Peyer's patch (tissue), 4 donors: Measurements from ENCODE around the gene ARHGEF35. TPM values are rescaled to one million over a fixed set of nuclear protein-coding genes. Genes with fewer than 3 reads are reported as not detected.
"Not testable (repeated sequence)": the region's sequence is repeated elsewhere in the genome, so short reads cannot be mapped to it uniquely, and the experiment has no call there.

Experiments
- DNase-seq, 3 donors: peaks; one replicate each; pipeline ENCODE4 v3.0.0-alpha.2; 2017 to 2019
- H3K27ac ChIP-seq, 4 donors: fragments of 200-600 bp; sonication (generic); one replicate each; pipeline ENCODE4 v1.5.1; 2016 to 2019
- H3K27me3 ChIP-seq, 2 donors: fragments of 200-600 bp; sonication (generic); one replicate each; pipeline ENCODE4 v1.5.1; 2019
- H3K36me3 ChIP-seq, 3 donors: fragments of 200-600 bp; sonication (generic); one replicate each; pipeline ENCODE4 v1.5.1; 2016 to 2019
- H3K4me1 ChIP-seq, 4 donors: fragments of 200-600 bp; sonication (generic); one replicate each; pipeline ENCODE4 v1.5.1; 2016 to 2019
- H3K4me3 ChIP-seq, 4 donors: fragments of 200-600 bp; sonication (generic); 1 replicate in 3 of 4; 2 replicates in 1 of 4; pipeline ENCODE4 v1.5.1; 2016 to 2019; ENCODE audit warnings: mild to moderate bottlenecking in 1 of 4
- H3K9me3 ChIP-seq, 4 donors: fragments of 200-600 bp; sonication (generic); one replicate each; pipeline ENCODE4 v1.5.1; 2016 to 2019; ENCODE audit warnings: mild to moderate bottlenecking in 1 of 4
- total RNA-seq, 4 donors: library from RNA; depleted of rRNA; stranded (reverse); fragments of >200 nt; gene quantifications; one replicate each; pipeline ENCODE4 v1.1.0, GENCODE V29; 2016

The ARHGEF35 gene
- total RNA-seq = 10 to 100 TPM in 3 of 4 donors, 1 to 10 TPM in 1; 8.3 to 18.9 (median 16.1) TPM

- not testable (repeated sequence) for H3K9me3 ChIP-seq, H3K27me3 ChIP-seq, H3K27ac ChIP-seq, H3K36me3 ChIP-seq, DNase-seq, H3K4me1 ChIP-seq
- peak within 1 kb of the TSS in 2 of 4 donors; percentile 17 to 44 for H3K4me3 ChIP-seq
These were observed at the start of gene ARHGEF35 for GRCh38 chr7:144195212-144195872. TSS of gene ARHGEF35 (minus strand) at chr7:144195833. CDS start at chr7:144188383, 7,450 bp downstream.

- H3K9me3 ChIP-seq, DNase-seq, H3K4me3 ChIP-seq, H3K4me1 ChIP-seq, H3K27ac ChIP-seq, H3K27me3 ChIP-seq, H3K36me3 ChIP-seq: not testable (repeated sequence)
These were observed 49.7 kb upstream of the ARHGEF35 start for GRCh38 chr7:144245372-144245771.

- H3K27ac ChIP-seq, H3K36me3 ChIP-seq, H3K9me3 ChIP-seq, H3K4me3 ChIP-seq, DNase-seq, H3K4me1 ChIP-seq, H3K27me3 ChIP-seq: not testable (repeated sequence)
These were observed 43.7 kb upstream of the ARHGEF35 start, which contains the start of gene OR2A42 for GRCh38 chr7:144239365-144239764. TSS of gene OR2A42 (minus strand) at chr7:144239605. CDS start at chr7:144232843, 6,762 bp downstream.

DNA sequence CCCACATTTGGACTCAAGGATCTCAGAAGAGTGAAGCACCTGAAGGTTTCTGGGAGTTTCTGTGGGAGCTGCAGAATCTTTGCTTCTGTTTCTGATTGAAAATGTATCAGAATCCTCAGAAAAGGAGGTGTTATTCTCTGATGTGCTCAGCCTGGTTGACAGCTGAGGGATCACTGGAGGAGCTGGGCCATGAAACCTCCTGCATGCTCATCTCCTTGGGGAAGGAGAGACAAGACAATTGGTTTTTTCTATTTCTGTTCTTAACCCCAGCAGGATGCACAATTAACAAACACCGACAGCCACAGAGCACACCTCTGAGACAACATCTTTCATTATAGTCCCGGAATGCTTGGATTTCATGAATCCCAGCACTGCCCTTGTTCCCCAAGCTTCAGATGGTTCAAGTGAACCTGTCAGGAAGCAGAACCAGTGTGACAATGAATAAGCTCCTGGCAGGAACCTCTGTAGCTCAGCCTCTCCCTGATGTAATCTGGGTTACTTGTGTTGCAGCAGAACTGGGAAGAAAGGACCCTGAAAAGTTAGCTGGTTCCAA, 43.0 kb upstream of the ARHGEF35 start:
- H3K27me3 ChIP-seq, H3K36me3 ChIP-seq, H3K9me3 ChIP-seq, H3K4me1 ChIP-seq, H3K4me3 ChIP-seq, DNase-seq, H3K27ac ChIP-seq: not testable (repeated sequence)

DNA sequence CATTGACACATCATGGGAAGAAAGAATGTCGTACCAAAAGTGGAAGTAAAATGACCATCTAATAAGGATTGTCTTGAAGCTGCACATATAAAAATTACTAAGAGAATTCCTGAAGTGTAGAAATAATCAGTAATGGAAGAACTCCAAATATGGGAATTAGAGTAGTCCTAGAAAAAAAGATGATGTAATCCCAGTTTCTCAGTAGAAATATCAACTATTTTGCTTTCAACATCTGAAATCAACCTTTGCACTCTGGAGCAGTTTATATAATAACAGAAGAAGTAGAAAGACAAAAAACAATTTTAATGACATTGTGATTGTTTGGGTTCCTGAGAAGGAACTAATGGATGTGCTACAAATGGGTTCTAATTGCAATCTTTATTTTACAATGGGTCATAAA, 37.4 kb upstream of the ARHGEF35 start:
- not testable (repeated sequence) for DNase-seq, H3K27ac ChIP-seq, H3K36me3 ChIP-seq, H3K4me3 ChIP-seq, H3K27me3 ChIP-seq, H3K4me1 ChIP-seq, H3K9me3 ChIP-seq

DNA sequence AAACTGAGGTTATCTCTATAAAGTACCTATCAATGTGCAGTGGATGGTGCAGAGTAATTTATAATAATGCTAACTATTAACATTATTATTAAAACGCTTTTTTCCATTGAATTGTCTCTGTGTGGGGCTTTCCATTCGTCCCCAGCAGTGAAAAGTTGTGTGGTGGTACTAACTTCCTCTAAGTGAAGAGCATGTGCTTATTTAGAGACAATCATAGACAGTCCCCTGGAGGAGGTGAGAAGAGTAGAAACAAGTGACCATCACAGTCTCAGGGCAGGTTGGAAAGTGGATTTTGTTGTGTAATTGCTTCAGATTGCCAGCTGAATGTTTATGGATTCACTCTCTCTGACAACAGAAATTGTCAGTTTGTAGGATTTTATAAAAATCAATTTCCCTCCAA, 35.4 kb upstream of the ARHGEF35 start:
- not testable (repeated sequence) for H3K36me3 ChIP-seq, DNase-seq, H3K27me3 ChIP-seq, H3K4me3 ChIP-seq, H3K27ac ChIP-seq, H3K4me1 ChIP-seq, H3K9me3 ChIP-seq

GRCh38 chr7:144228810-144229209, 33.2 kb upstream of the ARHGEF35 start:
- not testable (repeated sequence) for H3K4me3 ChIP-seq, H3K4me1 ChIP-seq, H3K27me3 ChIP-seq, H3K27ac ChIP-seq, DNase-seq, H3K36me3 ChIP-seq, H3K9me3 ChIP-seq

- not testable (repeated sequence) for H3K9me3 ChIP-seq, H3K36me3 ChIP-seq, H3K27ac ChIP-seq, H3K27me3 ChIP-seq, H3K4me3 ChIP-seq, H3K4me1 ChIP-seq, DNase-seq
These were observed 31.2 kb upstream of the ARHGEF35 start for GRCh38 chr7:144226866-144227265.

DNA sequence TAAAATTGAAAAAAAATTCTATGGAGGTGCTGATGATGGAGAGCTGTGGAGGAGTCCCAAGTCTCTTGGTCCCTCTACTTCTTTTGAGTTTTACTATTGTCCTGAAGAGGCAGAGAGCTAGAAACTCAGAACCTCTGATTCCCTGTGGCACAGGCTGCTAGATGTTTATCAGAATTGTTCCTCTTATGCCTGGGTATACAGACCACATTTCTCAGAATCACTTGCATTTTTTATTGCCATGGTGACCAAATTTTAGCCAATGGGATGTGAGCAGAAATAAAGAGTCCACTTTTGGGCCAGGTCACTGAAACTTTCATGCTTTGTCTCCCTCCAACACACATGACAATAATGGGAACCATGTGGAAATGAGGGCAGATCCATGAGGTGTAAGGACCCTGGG, 28.0 kb upstream of the ARHGEF35 start:
- not testable (repeated sequence) for DNase-seq

GRCh38 chr7:144220531-144220930, 24.9 kb upstream of the ARHGEF35 start:
- not testable (repeated sequence) for H3K36me3 ChIP-seq, H3K4me3 ChIP-seq, DNase-seq, H3K9me3 ChIP-seq, H3K4me1 ChIP-seq, H3K27me3 ChIP-seq, H3K27ac ChIP-seq

More for the DNA sequence above, 28.0 kb upstream of the ARHGEF35 start:
- not testable (repeated sequence) for H3K36me3 ChIP-seq, H3K9me3 ChIP-seq, H3K27ac ChIP-seq, H3K4me3 ChIP-seq, H3K27me3 ChIP-seq, H3K4me1 ChIP-seq

DNA sequence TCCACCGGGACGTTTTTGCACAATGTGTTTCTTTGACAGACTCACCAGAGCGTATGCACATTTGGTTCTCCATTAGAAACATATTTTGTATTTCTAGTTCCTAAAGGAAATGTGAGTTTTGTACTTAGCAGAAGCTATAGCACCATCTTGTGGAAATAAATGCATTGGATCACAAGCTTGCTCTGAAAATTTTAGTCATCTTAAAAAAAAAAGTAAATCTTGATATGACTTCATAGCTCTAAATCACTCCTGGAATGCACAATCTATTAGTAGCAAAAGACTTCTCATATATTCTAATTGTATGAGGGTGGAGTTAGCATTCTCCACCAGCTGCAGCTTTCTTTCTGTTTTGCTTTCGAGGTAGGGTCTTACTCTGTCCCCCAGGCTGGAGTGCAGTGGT, 23.5 kb upstream of the ARHGEF35 start:
- H3K4me3 ChIP-seq = not testable (repeated sequence)

DNA sequence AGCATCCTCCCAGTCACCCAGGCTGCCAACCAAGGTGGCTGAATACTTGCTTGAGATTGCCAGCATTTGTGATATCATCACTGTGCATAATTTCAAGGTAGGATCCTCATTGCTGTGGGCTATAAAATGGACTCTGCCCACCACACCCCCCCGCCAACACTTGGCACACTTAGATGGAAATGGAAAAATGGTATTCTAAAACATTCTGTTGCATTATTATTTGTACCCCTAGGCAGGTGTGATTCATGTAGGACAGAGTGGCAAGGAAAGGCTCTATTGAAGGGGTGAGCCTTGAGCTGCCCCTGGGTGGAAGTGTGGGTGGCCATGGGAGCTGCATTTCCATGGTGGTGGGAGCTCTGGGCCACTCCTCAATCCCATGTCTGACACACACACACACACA, 22.9 kb upstream of the ARHGEF35 start:
- not testable (repeated sequence) for H3K9me3 ChIP-seq, H3K36me3 ChIP-seq, H3K4me1 ChIP-seq, H3K27me3 ChIP-seq, H3K27ac ChIP-seq, H3K4me3 ChIP-seq
- DNase-seq = peak in 1 of 3 donors; percentile 29

More for the DNA sequence above, 23.5 kb upstream of the ARHGEF35 start:
- H3K4me1 ChIP-seq, H3K27ac ChIP-seq, DNase-seq, H3K27me3 ChIP-seq, H3K36me3 ChIP-seq, H3K9me3 ChIP-seq: not testable (repeated sequence)

DNA sequence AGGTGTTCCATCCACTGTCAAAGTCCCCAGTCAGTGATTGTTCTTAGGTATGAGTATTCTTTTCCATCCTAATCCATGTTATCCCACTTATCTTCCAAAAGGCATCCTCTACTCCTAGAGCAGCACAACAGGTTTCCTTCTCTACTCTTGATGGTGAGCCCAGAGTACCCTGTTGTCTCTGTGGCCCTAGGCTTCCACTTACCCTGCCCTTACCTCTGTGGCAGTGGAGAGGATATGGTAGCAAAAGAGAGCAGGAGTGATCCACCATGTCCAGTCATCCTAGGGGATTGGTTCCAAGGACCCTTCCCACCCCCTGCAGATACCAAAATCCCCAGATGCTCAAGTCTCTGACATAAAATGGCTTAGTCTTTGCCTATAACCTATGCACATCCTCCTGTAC, 21.6 kb upstream of the ARHGEF35 start:
- not testable (repeated sequence) for H3K36me3 ChIP-seq, DNase-seq, H3K27me3 ChIP-seq, H3K4me3 ChIP-seq, H3K27ac ChIP-seq, H3K4me1 ChIP-seq, H3K9me3 ChIP-seq

- not testable (repeated sequence) for H3K36me3 ChIP-seq, DNase-seq, H3K9me3 ChIP-seq, H3K4me3 ChIP-seq, H3K27me3 ChIP-seq, H3K27ac ChIP-seq, H3K4me1 ChIP-seq
These were observed 9.7 kb upstream of the ARHGEF35 start for GRCh38 chr7:144205306-144205705.

GRCh38 chr7:144203086-144203485, 7.5 kb upstream of the ARHGEF35 start:
- not testable (repeated sequence) for H3K9me3 ChIP-seq, H3K27ac ChIP-seq, H3K36me3 ChIP-seq, H3K4me1 ChIP-seq, DNase-seq, H3K27me3 ChIP-seq, H3K4me3 ChIP-seq

DNA sequence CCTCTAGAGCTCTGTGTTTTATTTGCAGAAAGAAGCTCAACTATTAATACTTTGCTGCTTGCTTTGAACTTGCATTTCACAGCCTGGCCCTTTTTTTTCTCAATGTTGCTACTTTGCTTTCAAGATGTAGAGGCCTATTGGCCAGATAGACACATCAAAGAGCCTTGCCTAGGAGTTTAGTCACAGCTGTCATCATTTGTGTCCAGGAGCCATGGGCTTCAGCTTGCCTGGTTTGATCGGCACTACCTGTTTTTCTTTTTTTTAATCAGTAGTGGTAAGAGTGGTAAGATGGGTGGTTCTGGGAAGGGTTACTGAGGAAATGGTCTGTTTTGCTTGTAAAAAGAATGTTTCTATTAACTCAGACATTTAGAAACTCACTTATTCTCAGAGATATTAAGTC, 6.3 kb upstream of the ARHGEF35 start:
- H3K36me3 ChIP-seq, H3K9me3 ChIP-seq, H3K4me1 ChIP-seq, H3K27me3 ChIP-seq, H3K27ac ChIP-seq, DNase-seq, H3K4me3 ChIP-seq: not testable (repeated sequence)
